Measurements from ENCODE around the gene HAS3.
"Not testable (repeated sequence)": the region's sequence is repeated elsewhere in the genome, so short reads cannot be mapped to it uniquely, and the experiment has no call there.

GRCh38 chr16:69126801-69127200 lies 21.3 kb downstream of the HAS3 start:
- TF ChIP-seq, protein P1, sequence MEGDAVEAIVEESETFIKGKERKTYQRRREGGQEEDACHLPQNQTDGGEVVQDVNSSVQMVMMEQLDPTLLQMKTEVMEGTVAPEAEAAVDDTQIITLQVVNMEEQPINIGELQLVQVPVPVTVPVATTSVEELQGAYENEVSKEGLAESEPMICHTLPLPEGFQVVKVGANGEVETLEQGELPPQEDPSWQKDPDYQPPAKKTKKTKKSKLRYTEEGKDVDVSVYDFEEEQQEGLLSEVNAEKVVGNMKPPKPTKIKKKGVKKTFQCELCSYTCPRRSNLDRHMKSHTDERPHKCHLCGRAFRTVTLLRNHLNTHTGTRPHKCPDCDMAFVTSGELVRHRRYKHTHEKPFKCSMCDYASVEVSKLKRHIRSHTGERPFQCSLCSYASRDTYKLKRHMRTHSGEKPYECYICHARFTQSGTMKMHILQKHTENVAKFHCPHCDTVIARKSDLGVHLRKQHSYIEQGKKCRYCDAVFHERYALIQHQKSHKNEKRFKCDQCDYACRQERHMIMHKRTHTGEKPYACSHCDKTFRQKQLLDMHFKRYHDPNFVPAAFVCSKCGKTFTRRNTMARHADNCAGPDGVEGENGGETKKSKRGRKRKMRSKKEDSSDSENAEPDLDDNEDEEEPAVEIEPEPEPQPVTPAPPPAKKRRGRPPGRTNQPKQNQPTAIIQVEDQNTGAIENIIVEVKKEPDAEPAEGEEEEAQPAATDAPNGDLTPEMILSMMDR (IDR thresholded peaks at IDR 0.05): not testable (repeated sequence)
- TF ChIP-seq POLR2A, POLR2AphosphoS5 (IDR thresholded peaks at IDR 0.05): not testable (repeated sequence)
